H9 (cell line): Measurements from ENCODE around the gene PRKAR1A. TPM values are rescaled to one million over a fixed set of nuclear protein-coding genes. Genes with fewer than 3 reads are reported as not detected.

Source experiments
- DNase-seq: peaks from one replicate; pipeline ENCODE4 v3.0.0-alpha.2; 2017
- H2AFZ ChIP-seq: one replicate; pipeline ENCODE4 v1.6.1; 2013; ENCODE audit warnings: mild to moderate bottlenecking, low read length, control low read depth, moderate library complexity
- H2AK5ac ChIP-seq: 2 replicates; pipeline ENCODE4 v1.6.1; 2013; ENCODE audit warnings: low read length, control low read depth, mixed read lengths; ENCODE audit not compliant: insufficient read length
- H2BK120ac ChIP-seq: one replicate; pipeline ENCODE4 v1.6.1; 2013; ENCODE audit warnings: low read depth, mild to moderate bottlenecking, low read length, control low read depth, inconsistent platforms; ENCODE audit not compliant: poor library complexity, severe bottlenecking
- H2BK12ac ChIP-seq: 2 replicates; pipeline ENCODE4 v1.6.1; 2013; ENCODE audit warnings: low read length, control low read depth, mixed read lengths, low read depth; ENCODE audit not compliant: insufficient read length
- H2BK15ac ChIP-seq: 2 replicates; pipeline ENCODE4 v1.6.1; 2013; ENCODE audit warnings: low read depth, low read length, control low read depth
- H2BK20ac ChIP-seq: one replicate; pipeline ENCODE4 v1.6.1; 2013; ENCODE audit warnings: low read depth, mild to moderate bottlenecking, low read length, control low read depth, inconsistent platforms; ENCODE audit not compliant: poor library complexity, severe bottlenecking
- H2BK5ac ChIP-seq: 2 replicates; pipeline ENCODE4 v1.6.1; 2013; ENCODE audit warnings: low read length, control low read depth, mixed read lengths; ENCODE audit not compliant: insufficient read length
- H3K14ac ChIP-seq: 2 replicates; pipeline ENCODE4 v1.6.1; 2013; ENCODE audit warnings: low read length, control low read depth; ENCODE audit not compliant: insufficient read depth
- H3K18ac ChIP-seq: 2 replicates; pipeline ENCODE4 v1.6.1; 2013; ENCODE audit warnings: low read depth, mild to moderate bottlenecking, mixed read lengths, low read length, control low read depth; ENCODE audit not compliant: insufficient read length
- H3K23ac ChIP-seq: 2 replicates; pipeline ENCODE4 v1.6.1; 2013; ENCODE audit warnings: low read length, control low read depth, mixed read lengths, low read depth; ENCODE audit not compliant: insufficient read length
- H3K23me2 ChIP-seq: 2 replicates; pipeline ENCODE4 v1.6.1; 2013; ENCODE audit warnings: low read depth, mild to moderate bottlenecking, mixed read lengths, low read length, control low read depth; ENCODE audit not compliant: insufficient read length, poor library complexity, severe bottlenecking
- H3K27ac ChIP-seq: 2 replicates; pipeline ENCODE4 v1.5.1; 2013; ENCODE audit warnings: low read length, control low read depth, mixed read lengths, low read depth; ENCODE audit not compliant: insufficient read length
- H3K27me3 ChIP-seq: 2 replicates; pipeline ENCODE4 v1.6.1; 2013; ENCODE audit warnings: low read length, control low read depth, inconsistent platforms; ENCODE audit not compliant: insufficient read depth
- H3K4ac ChIP-seq: 2 replicates; pipeline ENCODE4 v1.6.1; 2013; ENCODE audit warnings: low read depth, mild to moderate bottlenecking, control low read depth, inconsistent platforms, low read length, moderate library complexity
- H3K4me1 ChIP-seq: 2 replicates; pipeline ENCODE4 v1.6.1; 2013; ENCODE audit warnings: low read length, control low read depth, inconsistent platforms; ENCODE audit not compliant: insufficient read depth
- H3K4me2 ChIP-seq: 2 replicates; pipeline ENCODE4 v1.6.1; 2013; ENCODE audit warnings: low read length, control low read depth, mixed read lengths; ENCODE audit not compliant: insufficient read length, insufficient read depth
- H3K56ac ChIP-seq: 2 replicates; pipeline ENCODE4 v1.6.1; 2013; ENCODE audit warnings: low read depth, mild to moderate bottlenecking, mixed read lengths, low read length, control low read depth; ENCODE audit not compliant: insufficient read length
- H3K79me1 ChIP-seq: 2 replicates; pipeline ENCODE4 v1.6.1; 2013; ENCODE audit warnings: low read depth, mild to moderate bottlenecking, moderate library complexity, low read length, control low read depth, inconsistent platforms; ENCODE audit not compliant: insufficient read depth, poor library complexity, severe bottlenecking
- H3K79me2 ChIP-seq: 2 replicates; pipeline ENCODE4 v1.6.1; 2013; ENCODE audit warnings: low read length, control low read depth, inconsistent platforms; ENCODE audit not compliant: insufficient read depth
- H3K9ac ChIP-seq: 2 replicates; pipeline ENCODE4 v1.6.1; 2013; ENCODE audit warnings: low read length, control low read depth, mixed read lengths; ENCODE audit not compliant: insufficient read length; ENCODE audit errors: extremely low read depth
- H3K9me3 ChIP-seq: one replicate; pipeline ENCODE4 v1.6.1; 2013; ENCODE audit warnings: low read depth, low read length, inconsistent platforms; ENCODE audit not compliant: control insufficient read depth
- H3T11ph ChIP-seq: one replicate; pipeline ENCODE4 v1.6.1; 2013; ENCODE audit warnings: mild to moderate bottlenecking, low read length, control low read depth, inconsistent platforms
- H4K20me1 ChIP-seq: one replicate; pipeline ENCODE4 v1.6.1; 2013; ENCODE audit not compliant: control insufficient read depth, insufficient read length, insufficient read depth
- H4K5ac ChIP-seq: 2 replicates; pipeline ENCODE4 v1.6.1; 2013; ENCODE audit warnings: low read depth, mild to moderate bottlenecking, mixed read lengths, low read length, control low read depth; ENCODE audit not compliant: insufficient read length
- H4K8ac ChIP-seq: replicated peaks from 2 replicates; pipeline ENCODE4 v1.6.1; 2013; ENCODE audit warnings: low read length, control low read depth, mixed read lengths, low read depth; ENCODE audit not compliant: insufficient read length
- H4K91ac ChIP-seq: 2 replicates; pipeline ENCODE4 v1.6.1; 2013; ENCODE audit warnings: low read depth, mild to moderate bottlenecking, moderate library complexity, mixed read lengths, low read length, control low read depth; ENCODE audit not compliant: insufficient read length
- H3K27ac Mint-ChIP-seq, 3 experiments: 2 replicates in 2 of 3; 3 replicates in 1 of 3; pipeline ENCODE4 v1.8.0; 2020 to 2021; ENCODE audit warnings: mixed read lengths in 3 of 3, mild to moderate bottlenecking in 1 of 3, moderate library complexity in 1 of 3
- H3K27me3 Mint-ChIP-seq: 2 replicates; pipeline ENCODE4 v1.8.0; 2021; ENCODE audit warnings: low read depth, mild to moderate bottlenecking, moderate library complexity, mixed read lengths
- H3K36me3 Mint-ChIP-seq, 3 experiments: 2 replicates in 2 of 3; 3 replicates in 1 of 3; pipeline ENCODE4 v1.8.0; 2020 to 2021; ENCODE audit warnings: low read depth in 3 of 3, mixed read lengths in 3 of 3; ENCODE audit not compliant: insufficient read depth in 1 of 3
- H3K4me1 Mint-ChIP-seq, 2 experiments: 2 replicates each; pipeline ENCODE4 v1.8.0; 2020; ENCODE audit warnings: mixed read lengths in 2 of 2
- H3K4me3 Mint-ChIP-seq, 2 experiments: 2 replicates in 1 of 2; 3 replicates in 1 of 2; pipeline ENCODE4 v1.8.0; 2020 to 2021; ENCODE audit warnings: mild to moderate bottlenecking in 2 of 2, mixed read lengths in 2 of 2, moderate library complexity in 1 of 2
- H3K9me3 Mint-ChIP-seq, 2 experiments: 2 replicates in 1 of 2; 3 replicates in 1 of 2; pipeline ENCODE4 v1.8.0; 2020; ENCODE audit warnings: mild to moderate bottlenecking in 2 of 2, mixed read lengths in 2 of 2, moderate library complexity in 1 of 2
- whole genome bisulfite sequencing: extraction: QIAGEN DNeasy Blood & Tissue Kit; methylation state at CpG from one replicate; pipeline ENCODE4 v1.1.7; 2013; ENCODE audit warnings: missing lambda C conversion rate, low lambda C conversion rate, mixed read lengths; ENCODE audit not compliant: insufficient read length; ENCODE audit errors: extremely low coverage; 5-methylcytosine and 5-hydroxymethylcytosine counted together
- total RNA-seq: library from RNA; stranded (reverse); gene quantifications from 2 replicates; pipeline ENCODE4 v1.2.1, GENCODE V29; 2021
- TF ChIP-seq, protein P1 (sequence below): fragments of 200-600 bp; sonication (generic); conservative IDR thresholded peaks from 3 replicates; pipeline ENCODE4 v1.8.0; 2021; ENCODE audit warnings: antibody characterized with exemption, mild to moderate bottlenecking

PRKAR1A gene
- total RNA-seq, 1 experiment from 2014 or later = 171 TPM

DNA sequence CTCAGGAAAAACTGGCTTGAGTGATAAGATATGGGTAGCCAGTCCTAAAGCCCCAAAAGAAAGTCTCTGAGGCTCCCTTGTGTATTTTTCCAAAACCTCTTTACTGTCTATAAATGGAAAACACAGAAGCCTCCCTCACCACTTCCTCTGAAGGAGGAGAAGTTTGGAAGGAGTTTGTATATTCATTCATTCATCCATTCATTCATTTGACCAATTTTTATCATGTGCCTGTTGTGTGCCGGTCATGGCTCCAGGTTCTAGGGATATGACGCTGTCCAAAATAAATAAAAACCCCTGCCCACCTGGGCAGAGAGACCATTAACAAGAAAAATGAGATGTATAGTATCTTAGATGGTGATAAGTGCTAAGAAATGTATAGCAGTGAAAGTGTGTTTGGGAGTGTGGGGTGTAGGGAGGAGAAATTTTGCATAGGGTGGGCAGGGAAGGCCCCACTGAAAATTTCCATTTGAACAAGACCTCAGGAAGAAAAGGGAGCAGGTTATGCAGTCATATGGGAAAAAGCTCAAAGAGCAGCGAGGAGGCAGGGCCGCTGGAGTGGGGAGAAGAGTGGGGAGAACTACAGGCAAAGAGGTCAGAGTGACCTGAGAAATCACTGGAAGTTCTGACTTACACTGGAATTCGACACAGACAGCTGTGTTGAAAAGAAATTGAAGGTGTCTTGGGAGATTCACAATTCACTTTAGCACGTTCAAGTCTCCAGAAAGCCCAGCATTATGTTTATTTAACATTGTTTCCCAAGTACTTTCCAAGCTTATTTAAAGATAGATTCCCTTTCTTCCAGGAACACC, 48.8 kb upstream of the PRKAR1A start:
- H2BK20ac ChIP-seq = no peak overlapping the region
- no peak overlapping the region for H2BK12ac ChIP-seq
- TF ChIP-seq, protein P1, sequence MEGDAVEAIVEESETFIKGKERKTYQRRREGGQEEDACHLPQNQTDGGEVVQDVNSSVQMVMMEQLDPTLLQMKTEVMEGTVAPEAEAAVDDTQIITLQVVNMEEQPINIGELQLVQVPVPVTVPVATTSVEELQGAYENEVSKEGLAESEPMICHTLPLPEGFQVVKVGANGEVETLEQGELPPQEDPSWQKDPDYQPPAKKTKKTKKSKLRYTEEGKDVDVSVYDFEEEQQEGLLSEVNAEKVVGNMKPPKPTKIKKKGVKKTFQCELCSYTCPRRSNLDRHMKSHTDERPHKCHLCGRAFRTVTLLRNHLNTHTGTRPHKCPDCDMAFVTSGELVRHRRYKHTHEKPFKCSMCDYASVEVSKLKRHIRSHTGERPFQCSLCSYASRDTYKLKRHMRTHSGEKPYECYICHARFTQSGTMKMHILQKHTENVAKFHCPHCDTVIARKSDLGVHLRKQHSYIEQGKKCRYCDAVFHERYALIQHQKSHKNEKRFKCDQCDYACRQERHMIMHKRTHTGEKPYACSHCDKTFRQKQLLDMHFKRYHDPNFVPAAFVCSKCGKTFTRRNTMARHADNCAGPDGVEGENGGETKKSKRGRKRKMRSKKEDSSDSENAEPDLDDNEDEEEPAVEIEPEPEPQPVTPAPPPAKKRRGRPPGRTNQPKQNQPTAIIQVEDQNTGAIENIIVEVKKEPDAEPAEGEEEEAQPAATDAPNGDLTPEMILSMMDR = peak; percentile 3; the same call in 1 of the 3 replicates
- H3K14ac ChIP-seq = no peak overlapping the region
- H3K56ac ChIP-seq = no peak overlapping the region
- peak overlapping the region in 1 of 3 experiments; percentile 80; a peak in 1 of 7 replicates for H3K27ac Mint-ChIP-seq
- no peak overlapping the region for H2AFZ ChIP-seq
- no peak for DNase-seq
- no peaks in the 10 kb centered on the region; the same call in 1 of the 2 replicates for H3K27me3 Mint-ChIP-seq
- peak overlapping the region; percentile 56 for H3K4me2 ChIP-seq
- H4K20me1 ChIP-seq = no peaks in the 10 kb centered on the region
- H3T11ph ChIP-seq = no peak overlapping the region
- H3K27me3 ChIP-seq = no peaks in the 10 kb centered on the region
- H3K27ac ChIP-seq = no peak overlapping the region
- no peak overlapping the region for H2BK15ac ChIP-seq
- no peak overlapping the region for H3K4ac ChIP-seq
- no peaks in the 10 kb centered on the region for H3K9me3 ChIP-seq
- peak overlapping the region in 1 of 2 experiments; percentile 53; a peak in 1 of 5 replicates for H3K4me3 Mint-ChIP-seq
- H3K36me3 Mint-ChIP-seq = no peaks in the 10 kb centered on the region
- no peak overlapping the region for H4K8ac ChIP-seq
- H3K9me3 Mint-ChIP-seq = no peaks in the 10 kb centered on the region
- peaks cover 23 to 24% of the 10 kb centered on the region in 2 experiments for H3K4me1 Mint-ChIP-seq
- H3K23me2 ChIP-seq = no peaks in the 10 kb centered on the region
- no peak overlapping the region for H4K91ac ChIP-seq
- H2AK5ac ChIP-seq = no peak overlapping the region
- no peak overlapping the region for H3K9ac ChIP-seq
- H3K18ac ChIP-seq = no peak overlapping the region
- H2BK120ac ChIP-seq = no peak overlapping the region
- H2BK5ac ChIP-seq = no peak overlapping the region
- H3K23ac ChIP-seq = no peak overlapping the region
- no CpG with 5 or more reads among the region's 6 CpGs for WGBS
- no peaks in the 10 kb centered on the region for H3K79me2 ChIP-seq
- H3K79me1 ChIP-seq = no peaks in the 10 kb centered on the region
- peaks cover 7% of the 10 kb centered on the region; the same call in 1 of the 2 replicates for H3K4me1 ChIP-seq
- no peak overlapping the region for H4K5ac ChIP-seq
